Raji (cell line): ENCODE measurements around the gene ARHGAP20.

Source experiments
- POLR2A ChIP-seq: IDR thresholded peaks from 2 replicates; pipeline ENCODE4 v1.6.1; 2011; ENCODE audit warnings: low read depth, low read length, control low read depth; ENCODE audit not compliant: insufficient read depth

The ARHGAP20 gene

DNA sequence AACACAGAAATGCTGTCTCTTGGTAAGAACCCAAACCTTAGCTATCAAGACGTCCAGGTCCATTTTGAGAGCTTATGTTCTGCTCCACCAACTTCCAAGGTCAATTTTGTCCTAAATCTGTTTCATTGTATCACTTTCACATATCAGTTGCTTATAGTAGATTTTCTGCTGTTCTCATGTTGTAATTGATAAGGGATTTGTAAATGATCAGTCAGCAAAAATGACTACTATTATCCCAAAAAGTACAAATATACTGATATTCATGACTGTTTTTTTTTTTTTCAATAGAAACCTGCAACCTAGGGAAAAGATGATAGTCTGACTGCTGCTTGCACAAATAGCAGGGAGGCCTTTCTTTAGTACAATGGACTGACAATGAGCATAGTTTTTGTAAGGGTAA lies 128.1 kb downstream of the ARHGAP20 start:
- TF ChIP-seq POLR2A: no peak

DNA sequence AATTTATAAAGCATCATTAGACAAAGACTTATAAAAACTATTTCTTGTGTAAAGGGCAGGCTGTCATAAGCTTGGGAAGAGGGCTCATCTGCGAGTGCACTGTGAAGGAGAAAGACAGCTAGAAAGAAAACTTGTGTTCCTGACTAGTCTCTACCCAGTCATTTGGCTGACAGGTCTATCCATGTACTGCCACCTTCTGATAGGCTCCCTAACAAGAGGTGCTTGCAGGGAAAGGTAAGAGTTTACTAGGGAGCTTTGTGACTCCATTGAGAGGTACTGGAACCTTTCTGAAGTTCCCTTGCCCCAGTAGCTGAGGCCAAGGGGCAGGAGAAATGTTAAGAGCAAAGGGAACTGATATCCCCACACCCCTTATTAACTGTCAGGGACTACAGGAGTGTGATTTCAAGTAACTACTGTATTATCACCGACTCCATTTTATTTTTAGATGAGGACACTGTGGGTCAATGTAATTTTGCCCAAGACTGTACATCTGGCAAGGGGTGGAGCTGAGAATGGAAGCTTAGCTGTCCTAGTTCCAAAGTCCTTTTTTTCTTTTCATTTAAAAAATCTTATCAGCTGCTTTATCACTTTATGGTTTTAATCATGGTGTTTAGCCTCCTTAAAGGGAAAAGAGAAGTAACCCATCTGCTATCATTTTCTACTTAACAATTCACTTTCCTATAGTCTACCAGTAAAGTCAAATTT lies 129.4 kb downstream of the ARHGAP20 start:
- no peak for TF ChIP-seq POLR2A

DNA sequence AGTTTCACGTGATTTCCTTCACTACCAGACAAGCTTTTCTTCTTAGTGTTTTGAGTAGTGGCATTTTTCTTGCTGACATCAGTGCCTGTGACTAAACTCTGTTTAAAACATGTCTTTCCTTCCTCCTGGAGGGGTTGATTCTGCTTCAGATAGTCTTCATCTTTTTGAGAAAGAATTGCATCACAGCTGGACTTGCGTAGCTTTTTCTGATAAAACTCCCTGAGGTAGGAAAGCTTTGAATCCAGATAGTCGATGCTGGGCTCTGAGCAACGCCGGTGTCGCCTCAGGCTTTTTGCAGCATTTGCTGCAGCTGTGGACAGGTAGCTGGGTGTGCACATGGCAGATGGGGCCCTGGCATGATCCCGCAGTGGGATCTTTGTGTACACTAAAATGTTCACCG lies 131.7 kb downstream of the ARHGAP20 start:
- TF ChIP-seq POLR2A: no peak

DNA sequence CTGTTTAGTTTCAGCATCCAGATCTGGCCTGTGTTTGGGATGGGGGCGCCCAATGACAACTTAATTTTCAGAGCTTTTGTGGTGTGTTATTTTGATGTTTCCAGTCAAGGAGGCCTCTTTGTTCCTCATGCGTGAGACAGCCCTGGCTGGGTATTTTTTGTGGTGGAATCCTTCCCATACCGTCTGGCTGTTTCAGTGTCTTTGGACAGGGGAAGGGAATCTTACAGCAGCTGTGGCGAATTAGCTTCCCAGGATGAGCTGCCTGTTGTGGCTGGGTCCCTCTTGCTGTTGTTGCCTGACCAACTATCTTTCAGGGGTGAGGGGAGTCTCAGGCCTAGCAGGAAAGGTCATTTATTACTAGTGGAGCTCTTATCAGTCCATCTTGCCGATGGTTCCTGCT lies 138.8 kb downstream of the ARHGAP20 start:
- no peak for TF ChIP-seq POLR2A

DNA sequence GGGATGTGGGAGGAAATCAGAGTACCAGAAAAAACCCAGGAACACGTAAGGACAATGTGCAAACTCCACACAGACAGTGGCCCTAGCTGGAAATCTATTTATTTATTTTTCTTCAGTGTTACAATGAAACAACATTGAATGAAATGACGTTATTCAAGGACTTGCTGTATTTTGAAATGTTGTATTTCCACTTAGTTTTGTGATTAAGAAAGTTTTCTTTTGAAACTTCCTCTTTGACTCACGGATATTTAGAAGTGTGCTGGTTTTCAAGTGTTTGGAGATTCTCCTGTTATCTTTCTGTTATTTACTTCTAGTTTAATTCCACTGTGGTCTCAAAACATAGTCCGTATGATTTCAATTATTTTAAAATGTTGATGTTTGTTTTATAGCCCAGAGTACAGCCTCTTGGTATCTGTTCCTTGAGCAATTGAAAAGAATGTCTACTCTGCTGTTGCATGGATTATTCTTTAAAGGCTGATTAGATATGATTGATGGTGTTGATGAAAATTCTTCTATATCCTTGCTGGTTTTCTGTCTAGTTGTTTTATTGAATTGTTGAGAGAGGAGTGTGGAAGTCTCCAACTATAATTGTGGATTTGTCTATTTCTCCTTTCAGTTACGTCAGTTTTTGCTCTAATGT lies 141.0 kb downstream of the ARHGAP20 start:
- no peak for TF ChIP-seq POLR2A

DNA sequence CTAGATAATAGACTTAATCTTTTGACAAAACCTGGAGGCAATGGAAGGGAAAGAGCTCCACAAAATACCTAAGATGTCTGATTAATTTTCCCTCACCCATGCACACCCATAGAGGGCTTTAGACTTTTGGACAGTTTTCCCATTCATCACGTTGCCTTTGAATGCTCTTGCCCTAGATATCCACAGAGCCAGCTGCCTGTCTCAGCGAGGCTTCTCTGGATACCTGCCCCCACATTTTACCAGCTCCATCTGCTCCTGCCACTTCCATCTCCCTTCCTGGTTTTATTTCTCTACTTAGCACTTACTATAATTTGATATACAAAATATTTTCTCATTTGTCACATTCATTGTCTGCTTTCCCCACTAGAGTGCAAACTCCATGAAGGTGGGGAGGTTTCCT lies 145.7 kb downstream of the ARHGAP20 start:
- no peak for TF ChIP-seq POLR2A

DNA sequence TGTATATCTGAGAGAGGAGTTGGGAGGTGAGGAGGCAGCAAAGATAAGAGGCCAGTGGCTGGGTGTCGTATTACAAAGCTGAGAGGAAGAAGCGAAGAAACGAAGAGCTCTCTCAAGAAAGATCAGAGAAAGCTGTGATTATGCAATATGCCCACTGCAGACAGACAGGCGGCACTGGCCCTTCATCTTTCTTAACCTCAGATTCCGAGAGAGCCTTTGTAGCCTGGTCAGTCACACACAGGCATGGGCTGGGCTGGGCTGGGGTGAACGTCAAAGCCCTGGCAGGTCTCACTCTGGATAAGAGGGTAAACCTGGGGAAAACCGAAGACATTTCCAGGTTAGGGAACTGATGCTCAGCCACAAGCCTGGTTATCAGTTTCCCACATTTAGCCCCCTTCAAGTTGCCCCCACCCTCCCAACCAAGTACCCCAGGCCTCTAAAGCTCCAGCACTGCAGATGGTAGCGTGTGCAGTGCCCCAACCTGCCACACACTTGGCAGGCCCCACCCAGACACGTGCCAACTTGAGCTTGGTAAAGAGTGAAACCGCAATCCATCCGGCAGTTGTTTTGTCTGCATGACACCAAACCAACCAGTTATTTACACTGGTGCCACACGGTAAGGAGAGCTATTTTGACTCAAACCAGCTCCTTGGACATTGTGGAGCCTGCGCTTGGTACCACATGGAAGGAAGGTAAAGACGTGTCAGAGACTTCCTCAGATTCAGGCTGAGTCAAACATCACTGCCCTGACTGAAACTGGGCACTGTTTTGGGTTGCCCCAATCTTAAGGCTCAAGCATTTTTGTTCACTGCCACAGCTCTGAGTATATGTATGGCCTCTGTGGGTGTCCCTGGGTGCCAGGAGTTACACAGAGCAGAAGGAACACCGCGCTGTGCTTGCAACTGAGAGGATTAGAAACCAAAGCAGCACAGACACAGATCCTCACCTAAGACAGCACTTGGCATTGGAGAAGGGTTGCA lies 146.6 kb downstream of the ARHGAP20 start:
- no peak for TF ChIP-seq POLR2A

DNA sequence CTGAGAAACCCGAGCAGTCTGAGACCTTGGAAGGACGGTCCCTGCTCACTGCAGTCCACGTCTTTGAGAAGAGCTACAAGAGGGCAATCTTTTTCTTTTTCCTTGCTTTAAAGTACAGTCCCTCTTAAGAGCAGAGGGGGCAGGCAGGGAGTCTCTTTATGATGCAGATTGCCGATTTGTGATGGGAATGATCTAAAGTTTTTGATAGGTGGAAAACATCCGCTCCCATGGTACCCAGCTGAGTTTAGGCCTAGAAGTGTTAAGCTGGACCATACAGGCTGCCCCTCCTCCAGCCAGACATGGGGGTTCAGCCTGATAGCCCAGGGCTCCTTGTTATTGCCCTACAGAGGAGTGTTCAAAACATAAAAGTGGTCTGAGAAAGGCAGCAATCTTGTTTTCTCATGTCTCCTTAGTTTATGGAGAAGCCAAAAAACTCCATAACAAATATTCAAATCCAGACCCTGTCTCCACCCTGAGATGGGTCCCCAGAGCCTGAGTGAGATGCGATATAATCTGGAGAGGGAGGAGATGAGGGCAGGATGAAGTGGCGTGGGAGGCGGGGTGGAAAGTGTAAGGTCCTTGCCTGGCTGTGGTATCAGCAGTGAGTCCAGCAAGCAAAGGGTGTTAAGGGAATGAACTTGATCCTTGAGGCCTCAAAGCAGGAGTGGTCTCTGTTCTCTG lies 147.4 kb downstream of the ARHGAP20 start:
- TF ChIP-seq POLR2A: no peak

DNA sequence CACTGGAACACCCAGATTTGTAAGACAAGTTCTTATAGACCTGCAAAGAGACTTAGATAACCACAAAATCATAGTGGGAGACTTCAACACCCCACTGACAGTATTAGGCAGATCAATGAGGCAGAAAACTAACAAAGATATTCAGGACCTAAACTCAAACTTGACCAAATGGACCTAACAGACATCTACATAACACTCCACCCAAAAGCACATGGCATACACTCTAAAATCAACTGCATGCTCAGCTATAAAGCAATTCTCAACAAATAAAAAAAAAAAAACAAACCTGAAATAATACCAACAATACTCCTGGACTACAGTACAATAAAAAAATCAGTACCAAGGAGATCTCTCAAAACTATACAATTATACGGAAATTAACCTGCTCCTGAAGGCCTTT lies 167.5 kb downstream of the ARHGAP20 start:
- TF ChIP-seq POLR2A: no peak

DNA sequence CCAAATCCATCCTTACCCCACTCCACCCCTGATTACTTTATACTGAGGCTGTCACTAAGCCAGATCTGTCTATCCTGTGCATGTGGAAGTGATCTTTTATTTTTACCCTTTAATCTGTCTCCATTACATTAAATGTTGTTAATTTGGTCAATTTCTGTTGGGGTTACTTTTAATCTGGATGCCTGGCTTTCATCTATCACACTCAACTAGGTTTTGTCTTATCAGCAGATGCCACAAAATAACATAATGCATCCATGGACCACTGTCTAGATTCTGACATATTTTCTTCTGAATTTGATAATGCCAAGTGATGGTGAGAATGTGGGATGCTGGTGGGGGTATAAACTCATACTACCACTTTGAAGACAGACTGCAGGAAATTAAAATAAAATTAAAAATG lies 174.1 kb downstream of the ARHGAP20 start:
- no peak for TF ChIP-seq POLR2A

DNA sequence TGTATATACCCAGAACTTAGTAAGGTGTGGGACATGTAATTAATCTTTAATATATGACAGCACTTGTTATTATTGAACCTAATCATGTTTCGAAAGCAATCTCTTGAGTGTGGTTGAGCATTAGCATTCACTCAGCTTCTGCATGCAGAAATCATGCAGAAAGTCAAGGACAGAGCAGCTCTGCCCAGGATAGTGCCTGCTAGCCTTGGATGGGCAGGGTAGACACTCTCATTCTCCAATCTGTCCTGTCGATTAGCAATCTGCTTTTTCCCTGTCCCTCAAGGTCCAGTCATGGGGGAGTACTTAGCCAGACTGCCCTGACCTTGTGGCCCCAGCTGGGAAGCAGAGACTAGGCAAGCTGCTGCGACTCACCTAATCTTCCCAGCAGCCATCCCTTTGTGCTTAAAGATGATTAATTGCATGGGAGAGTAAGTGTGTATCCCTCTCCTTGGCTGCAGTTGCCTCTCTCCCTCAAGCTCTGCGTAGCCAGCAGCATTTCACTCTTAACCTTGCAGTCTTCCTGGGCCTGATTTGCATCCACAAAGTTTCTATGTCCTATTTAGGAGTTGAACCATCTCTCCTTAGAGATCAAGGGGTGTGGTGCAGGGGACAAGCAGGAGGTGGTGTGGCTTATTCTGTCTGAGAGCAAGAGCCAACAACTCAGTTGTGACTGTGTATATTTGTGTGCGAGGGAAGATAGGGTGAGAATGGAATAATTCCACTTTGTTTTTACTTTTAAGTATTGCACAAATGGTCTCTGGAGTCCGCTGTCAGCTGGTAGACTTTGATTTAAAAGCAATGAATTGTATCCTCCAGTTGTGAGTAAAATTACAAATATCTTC lies 181.1 kb downstream of the ARHGAP20 start:
- TF ChIP-seq POLR2A: no peak

DNA sequence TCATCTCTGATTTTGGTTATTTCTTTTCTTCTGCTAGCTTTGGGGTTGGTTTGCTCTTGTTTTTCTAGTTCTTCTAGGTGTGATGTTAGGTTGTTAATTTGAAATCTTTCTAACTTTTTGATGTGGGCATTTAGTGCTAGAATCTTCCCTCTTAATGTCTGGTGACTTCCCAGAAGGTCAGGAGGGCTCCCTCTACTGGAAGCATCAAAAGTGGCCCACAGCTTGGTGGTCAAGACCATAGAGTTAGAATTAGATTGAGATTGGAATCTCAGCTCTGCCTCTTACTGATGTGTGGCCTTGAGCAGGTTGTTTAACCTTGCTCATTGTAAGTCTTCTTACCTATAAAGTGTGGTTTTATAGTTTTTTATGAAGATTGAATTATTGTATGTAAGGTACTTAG lies 183.2 kb downstream of the ARHGAP20 start:
- TF ChIP-seq POLR2A: no peak

DNA sequence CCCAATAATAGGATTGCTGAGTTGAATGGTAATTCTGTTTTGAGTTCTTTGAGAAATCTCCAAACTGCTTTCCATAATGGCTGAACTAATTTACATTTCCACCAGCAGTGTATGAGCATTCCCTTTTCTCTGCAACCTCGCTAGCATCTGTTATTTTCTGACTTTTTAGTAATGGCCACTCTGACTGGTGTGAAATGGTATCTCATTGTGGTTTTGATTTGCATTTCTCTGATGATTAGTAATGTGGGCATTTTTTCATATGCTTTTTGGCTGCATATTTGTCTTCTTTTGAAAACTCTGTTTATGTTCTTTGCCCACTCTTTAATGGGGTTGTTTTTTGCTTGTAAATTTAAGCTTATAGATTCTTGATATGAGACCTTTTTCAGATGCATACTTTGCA lies 185.1 kb downstream of the ARHGAP20 start:
- TF ChIP-seq POLR2A: no peak
